ENCODE measurements around the gene DDX6.
A peak's percentile ranks its signal among the peaks of the same experiment; 100 is the strongest.
"Not testable (repeated sequence)": the region's sequence is repeated elsewhere in the genome, so short reads cannot be mapped to it uniquely, and the experiment has no call there.

DDX6 gene

DNA sequence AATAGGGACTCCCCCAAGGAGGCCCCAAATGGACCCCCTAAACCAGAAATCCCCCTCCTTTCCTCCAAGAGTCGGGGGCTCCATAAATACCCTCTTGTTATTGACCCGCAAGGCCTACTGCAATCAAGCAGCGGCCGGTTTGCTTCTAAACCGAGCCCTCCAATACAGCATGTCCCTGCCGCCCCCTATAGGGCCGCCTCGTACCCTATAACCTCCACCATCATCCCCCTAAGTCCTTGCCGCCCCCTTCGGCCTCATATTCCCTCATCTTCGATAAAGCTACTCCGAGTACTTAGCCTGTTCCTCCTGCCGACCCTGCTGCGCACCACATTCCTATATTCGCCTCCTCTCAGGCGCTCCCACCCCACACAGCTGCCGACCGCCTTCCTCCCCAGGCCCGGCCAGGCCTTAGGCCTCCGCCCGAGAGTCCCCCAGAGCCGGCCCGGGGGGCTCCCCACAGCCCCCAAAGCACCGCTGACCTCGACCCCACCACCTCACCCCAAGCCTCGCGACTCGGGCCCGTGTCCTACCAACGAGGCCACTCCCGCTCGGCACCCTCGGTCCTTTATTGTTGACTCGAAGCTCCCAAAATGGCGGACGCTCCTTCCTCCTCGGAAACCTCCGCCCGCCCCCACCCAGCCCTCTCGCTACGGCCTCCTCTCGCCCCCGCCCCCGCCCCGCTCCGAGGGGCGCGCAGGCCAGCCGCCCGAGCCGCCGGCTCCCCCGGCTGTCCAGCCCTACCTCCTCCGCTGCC lies 430 bp downstream of the DDX6 start:
- DNase-seq: peak; percentile 39

DNA sequence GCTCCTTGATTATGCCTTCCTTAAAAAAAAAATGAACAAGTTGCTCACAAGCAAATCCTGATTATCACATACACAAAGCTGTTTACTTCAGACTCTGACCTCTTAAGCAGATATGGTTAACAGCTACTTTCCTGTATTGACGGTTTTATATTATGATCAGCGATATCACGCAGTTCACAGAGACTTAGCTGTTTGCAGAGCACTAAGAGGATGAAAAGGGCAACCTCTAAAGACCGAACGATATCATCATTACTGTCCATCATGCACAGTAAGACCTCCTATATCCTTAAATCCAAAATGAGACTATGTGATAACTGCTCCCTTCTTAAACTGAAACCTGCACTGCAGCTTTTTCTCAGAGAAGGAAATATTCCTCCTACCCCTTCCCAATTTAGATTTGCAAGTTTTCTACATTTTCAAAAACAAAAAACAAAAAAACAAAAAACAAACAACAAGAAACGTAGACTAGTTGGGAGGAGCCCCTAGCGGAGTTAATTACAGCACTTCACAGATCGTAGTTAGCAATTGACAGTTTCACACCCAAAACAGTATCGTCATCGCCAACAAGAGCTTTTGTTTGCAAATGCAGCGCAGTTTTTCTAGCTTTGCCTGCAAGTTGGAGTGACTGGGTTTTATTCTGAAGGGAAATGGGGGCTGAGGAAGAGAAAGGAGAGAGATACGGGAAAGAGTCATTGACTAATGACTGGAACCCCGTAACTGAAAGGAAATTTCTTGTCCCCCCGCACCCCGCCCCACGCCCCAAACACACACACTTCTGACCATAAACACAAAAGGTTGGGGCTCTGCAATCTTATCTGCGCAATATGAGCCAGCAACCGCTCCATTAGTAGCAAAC lies 1.2 kb downstream of the DDX6 start:
- DNase-seq: no peak

DNA sequence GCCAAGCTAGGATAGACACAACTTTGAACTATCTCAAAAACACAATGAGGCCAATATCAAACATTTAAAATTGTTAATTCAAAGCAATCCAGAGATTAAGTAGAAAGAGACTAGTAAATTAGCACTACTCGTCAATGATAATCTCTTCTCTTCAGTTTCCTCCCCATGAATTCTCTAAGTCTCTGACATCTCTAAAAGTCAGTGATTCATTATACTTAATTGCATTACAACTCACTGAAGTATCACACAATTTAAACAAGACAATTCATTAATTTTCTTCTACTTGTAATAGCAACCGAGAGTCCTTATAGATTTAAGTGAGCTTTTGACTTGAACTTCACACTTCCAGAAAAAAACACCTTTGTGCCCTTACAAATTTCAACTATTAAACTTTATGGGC lies 4.3 kb downstream of the DDX6 start:
- DNase-seq: no peak

DNA sequence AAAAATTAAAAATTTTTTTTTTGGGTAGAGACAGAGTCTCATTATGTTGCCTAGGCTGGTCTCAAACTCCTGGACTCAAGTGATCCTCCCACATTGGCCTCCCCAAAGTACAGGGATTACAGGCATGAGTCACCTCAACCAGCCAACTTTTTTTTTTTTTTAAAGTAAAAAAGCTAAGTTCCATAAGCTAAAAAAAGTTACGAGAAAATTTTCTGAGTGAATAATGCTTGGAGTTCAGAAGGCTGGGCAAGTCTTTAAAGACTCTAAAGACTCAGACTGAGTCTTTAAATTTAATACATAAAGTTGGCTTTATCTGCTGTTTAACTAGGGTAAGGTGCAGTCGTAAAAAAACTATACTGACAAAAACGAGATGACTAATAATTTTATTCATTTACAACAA lies 5.6 kb downstream of the DDX6 start:
- no peak for DNase-seq

DNA sequence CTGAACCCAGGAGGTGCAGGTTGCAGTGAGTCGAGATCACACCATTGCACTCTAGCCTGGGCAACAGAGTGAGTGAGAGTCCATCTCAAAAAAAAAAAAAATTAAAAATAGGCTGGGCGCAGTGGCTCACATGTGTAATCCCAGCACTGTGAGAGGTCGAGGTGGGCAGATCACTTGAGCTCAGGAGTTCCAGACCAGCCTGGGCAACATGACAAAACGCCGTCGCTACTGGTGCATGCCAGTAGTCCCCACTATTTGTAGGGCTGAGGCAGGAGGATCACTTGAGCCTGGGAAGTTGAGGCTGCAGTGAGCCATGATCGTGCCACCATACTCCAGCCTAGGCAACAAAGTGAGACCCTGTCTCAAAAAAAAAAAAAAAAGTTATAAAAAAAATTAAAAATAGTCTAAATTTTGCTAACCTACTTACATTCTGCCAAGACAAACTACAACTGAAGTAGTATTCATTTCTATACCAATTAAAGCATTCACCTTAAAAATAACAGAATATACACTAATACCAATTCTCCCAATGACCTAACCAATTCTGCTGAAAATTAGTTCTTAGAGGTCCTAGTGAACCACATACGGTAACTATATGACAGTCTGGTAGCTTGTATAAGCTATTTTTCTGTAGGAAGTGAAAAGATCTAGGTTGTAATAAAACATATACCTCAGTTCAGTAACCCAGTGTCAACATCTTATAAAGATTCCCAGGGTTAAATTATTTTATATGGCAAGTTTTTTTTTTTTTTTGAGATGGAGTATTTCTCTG lies 7.1 kb downstream of the DDX6 start:
- DNase-seq: no peak

- DNase-seq: not testable (repeated sequence)
These were observed 7.6 kb downstream of the DDX6 start for GRCh38 chr11:118783324-118783723.

DNA sequence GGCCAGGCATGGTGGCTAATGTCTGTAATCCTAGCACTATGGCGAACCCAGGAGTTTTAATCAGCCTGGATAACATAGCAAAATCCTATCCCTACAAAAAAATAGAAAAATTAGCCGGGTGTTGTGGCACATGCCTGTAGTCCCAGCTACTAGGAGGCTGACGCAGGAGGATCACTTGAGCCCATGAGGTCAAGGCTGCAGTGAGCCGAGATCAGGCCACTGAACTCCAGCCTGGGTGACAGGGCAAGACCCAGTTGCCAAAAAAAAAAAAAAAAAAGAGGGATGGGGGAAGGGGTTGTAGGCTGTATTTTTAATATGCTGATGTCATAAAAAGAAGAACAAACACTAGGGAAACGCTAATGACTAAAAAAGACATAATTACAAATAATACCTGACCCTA lies 12.1 kb downstream of the DDX6 start:
- no peak for DNase-seq

DNA sequence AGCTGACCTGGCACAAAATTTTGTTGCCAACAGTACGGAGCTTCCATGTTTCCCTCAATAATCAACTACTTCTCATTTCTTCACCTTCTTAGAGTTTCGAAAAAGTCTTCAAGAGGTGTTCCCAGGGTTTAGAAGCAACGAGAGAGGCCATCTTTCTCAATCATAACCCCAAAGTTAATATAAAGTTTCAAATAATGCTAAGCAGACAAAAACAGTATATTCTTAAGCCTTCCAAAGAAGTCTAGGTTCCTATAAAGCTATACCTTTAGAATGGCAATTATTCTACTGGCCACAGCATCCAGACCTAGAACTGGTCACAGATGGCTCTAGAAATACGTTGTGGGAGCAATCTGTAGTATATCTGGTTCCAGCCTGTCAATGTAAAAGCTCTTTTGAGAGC lies 16.9 kb downstream of the DDX6 start:
- no peak for DNase-seq

DNA sequence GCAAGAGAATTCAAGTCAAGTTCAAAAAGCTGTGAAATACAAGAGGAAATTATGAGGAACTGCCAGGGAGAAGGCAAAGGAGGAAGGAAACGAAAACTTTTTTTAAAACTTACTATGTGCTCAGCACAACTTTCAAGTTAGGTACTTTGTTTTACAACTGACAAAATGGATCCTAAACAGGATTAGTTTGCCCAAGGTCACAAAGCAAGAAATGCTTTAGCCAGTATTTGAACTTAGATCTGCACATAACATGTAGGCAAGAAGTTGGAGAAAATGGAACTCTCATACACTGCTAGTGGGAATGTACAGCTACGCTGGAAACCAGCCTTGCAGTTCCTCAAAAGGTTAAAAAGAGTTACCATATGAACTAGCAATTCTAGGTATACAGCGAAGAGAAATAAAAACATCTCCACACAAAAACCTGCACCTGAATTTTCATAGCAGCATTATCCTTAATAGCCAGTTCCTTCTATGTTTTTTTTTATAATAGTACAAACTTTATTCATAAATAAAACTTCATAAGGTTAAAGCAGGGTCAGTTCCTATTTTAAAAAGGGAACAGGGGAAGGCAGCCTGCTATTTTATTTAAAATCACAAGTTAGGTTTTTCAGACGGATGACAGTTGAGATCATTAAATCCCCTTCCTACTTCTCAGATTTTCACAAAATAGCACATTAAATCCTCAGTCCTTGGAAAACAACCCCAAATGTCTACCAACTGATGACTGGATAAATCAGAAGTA lies 19.2 kb downstream of the DDX6 start:
- no peak for DNase-seq

GRCh38 chr11:118768690-118769089 lies 22.3 kb downstream of the DDX6 start:
- no peak for DNase-seq

- DNase-seq: no peak
These were observed 24.9 kb downstream of the DDX6 start for GRCh38 chr11:118766035-118766434.

DNA sequence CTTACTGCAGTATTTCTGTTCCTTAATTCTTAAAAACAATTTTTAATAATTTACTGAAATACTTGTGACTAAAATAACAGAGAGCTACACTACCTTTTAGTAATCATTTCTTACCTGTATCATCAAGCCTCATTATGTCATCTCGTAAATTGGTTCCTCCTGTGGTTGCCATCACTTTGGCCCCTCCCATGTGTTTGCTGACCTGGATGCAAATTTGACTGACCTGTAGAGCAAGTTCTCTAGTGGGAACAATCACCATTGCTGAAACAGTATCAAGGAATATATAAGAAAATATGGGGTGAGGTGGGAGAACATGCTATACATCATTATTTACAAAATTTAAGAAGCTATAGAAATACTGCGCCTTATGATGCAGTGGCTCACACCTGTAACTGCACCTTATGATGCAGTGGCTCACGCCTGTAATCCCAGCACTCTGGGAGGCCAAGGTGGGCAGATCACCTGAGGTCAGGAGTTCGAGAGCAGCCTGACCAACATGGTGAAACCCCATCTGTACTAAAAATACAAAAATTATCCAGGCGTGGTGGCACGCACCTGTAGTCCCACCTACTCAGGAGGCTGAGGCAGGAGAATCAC lies 25.8 kb downstream of the DDX6 start:
- not testable (repeated sequence) for DNase-seq

DNA sequence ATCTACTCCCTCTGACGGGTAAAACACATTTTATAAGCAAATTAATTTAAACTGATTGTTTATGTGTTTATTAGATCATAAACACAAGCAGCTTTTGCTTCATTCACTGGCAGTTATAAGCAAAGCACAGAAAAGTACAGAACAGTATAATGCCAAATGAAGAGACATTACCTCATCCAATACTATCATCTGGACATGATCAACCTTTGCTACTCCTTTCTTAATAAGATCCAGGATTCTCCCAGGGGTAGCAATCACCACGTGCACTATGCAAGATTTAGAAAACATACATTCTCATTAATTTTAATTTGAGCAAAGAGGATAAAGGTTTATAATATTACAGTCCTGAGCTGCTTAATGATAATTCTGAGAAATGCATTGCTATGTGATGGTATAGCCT lies 27.9 kb downstream of the DDX6 start:
- no peak for DNase-seq

- not testable (repeated sequence) for DNase-seq
These were observed 29.0 kb downstream of the DDX6 start for GRCh38 chr11:118761981-118762380.

DNA sequence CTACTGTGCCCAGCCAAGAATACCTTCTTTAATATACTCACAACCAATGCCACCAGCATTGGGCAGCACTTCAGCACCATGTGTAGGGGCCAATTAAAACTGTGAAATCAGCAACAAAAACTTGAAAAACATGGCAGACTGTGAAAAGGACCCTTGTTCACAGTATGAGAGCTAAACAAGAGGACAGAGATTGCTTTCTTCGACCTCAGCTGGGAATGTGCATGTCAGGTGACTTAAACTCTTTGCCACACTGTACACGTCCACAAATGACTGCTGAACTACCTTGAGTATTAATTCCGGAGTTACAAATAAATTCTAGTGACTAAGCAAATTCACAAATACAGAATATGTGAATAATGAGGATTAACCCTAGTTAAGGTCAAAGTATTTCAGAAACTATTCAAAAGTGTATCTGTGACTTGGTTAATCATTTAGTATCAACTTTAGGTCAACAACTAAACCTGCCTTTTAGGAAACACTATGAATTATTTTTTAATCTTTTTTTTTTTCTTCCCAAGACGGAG lies 33.0 kb downstream of the DDX6 start:
- DNase-seq: no peak

GRCh38 chr11:118752654-118753053 lies 38.3 kb downstream of the DDX6 start:
- no peak for DNase-seq

DNA sequence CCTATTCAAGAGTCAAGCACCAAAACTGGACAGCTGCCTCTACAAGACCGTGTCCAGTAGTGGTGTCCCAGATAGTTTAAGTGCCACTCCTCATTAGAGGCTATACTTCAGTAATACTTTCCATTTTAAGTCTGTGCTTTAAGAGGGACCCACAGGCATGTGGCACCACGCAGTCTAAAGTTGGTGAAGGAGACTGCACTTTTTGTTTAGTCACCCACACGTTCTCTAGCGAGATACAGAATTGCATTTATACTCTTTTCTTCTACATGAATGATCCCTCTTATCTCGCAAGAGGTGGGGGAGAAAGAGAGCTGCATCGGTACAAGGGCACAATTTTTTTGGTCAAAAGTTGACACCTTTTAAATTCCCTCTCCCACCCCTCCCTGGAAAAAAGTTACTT lies 41.5 kb downstream of the DDX6 start:
- DNase-seq: no peak

DNA sequence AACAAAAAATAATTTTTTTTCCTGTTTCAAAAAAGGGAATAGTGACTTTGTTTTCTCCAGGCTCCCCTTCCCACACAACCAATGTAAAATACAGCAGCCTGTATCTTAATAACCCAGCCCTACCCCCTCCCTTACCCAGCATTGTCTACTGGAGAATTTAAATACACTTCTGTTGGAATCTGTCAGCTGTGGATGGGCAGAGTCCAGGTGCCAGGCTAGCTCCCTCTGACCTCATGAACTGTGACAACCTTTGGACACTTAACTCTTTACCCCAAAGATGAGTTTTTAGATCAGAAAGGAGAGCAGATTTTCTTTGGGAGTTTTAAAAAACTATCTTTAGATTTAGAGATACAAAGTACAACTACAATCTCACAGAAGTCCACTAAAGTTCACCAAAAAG lies 42.9 kb downstream of the DDX6 start:
- DNase-seq: no peak

DNA sequence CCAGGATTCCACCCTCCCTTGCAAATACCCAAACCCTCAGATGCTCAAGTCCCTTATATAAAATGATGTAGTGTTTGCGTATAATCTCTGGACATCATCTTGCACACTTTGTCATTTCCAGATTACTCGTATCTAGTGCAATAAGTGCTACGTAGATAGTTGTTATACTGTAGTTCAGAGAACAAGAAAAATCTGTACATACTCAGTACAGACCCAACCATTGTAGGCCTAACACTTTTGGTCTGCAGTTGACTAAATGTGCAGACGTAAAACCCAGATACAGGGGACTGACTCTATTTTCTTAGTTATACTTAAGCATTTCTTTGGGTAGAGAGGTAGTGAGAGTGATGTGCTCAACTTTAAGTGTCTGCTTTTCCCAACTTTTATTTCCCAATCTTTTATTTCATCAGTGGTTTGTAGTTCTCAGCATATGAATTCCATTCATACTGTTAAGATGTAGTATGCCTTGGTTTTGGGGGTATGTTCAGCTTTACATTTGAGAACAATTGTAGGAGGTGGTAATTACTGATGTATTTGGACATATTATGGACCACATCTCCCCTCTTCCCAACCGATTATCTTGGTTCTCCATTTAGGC lies 43.9 kb downstream of the DDX6 start:
- no peak for DNase-seq

DNA sequence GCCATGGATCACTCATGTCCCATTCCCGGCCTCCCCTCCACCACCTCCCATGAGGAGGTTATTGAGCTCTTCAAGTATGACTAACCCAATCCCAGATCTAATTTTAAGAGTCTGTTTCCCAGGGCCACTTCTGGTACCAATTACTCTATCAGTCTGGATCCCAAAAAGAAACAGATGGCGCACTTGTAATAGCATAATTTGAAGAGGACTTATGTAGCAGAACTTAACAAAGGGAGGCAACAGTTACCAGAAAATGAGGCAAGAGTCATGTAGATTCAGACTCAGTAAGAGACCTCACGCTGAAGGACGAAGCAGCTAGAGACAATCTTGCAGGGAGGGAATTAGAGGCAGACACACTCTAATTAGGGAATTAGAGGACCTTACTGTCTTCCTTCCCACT lies 46.9 kb downstream of the DDX6 start:
- no peak for DNase-seq

DNA sequence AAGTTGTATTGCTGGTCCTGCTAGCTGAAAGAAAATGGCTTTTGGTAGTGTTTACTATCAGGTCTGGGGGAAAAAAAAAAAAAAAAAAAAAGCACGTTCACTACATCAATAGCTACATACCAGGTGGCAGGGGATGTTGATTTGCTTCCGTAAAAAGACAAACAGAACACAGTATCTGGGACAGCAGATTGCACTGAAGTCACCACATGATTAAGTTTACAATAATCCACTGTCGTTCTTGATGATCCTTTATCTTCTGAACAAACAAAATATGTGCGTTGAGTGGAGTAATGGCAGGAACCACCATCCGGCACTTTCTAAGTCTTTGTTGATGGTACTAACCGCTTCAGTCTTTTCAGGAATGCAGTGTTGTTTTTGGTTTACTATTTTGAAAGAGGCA lies 48.7 kb downstream of the DDX6 start:
- no peak for DNase-seq

DNA sequence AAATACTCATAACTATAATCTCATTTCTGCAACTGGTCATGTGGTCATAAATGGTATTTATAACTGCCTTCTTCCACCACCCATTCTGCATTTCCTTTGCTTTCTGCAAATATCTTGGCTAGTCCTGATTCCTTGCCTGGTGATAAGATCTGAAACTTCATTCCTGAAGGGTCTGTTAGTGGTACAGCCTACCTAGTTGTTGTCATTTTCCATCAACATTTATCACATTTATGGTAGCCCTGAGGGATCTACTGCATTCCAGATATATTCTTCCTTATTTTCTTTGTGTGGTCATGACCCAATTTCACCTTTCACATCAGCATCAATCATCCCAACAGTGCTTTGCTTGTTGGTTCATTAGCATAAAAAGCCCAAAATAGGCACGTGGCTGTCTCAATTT lies 50.1 kb downstream of the DDX6 start:
- DNase-seq: no peak
